ENCODE data around the gene SEC14L2. TPM values are rescaled to one million over a fixed set of nuclear protein-coding genes. Genes with fewer than 3 reads are reported as not detected.
A peak's percentile ranks its signal among the peaks of the same experiment; 100 is the strongest.

Gene SEC14L2
- total RNA-seq = 1 to 10 TPM; 5.6 to 7.4 TPM

- Mint-ChIP-seq H3K36me3 (ENCODE audit: low read depth) (peaks cover 5% of the 10 kb centered on the region), H3K9me3 (no peaks in the 10 kb centered on the region), H3K4me1 (peaks cover 38% of the 10 kb centered on the region), H3K4me3 (peak within 1 kb of the TSS; percentile 80), H3K27ac (peak within 1 kb of the TSS; percentile 35), H3K27me3 (peaks cover 4% of the 10 kb centered on the region)
- CTCF ChIA-PET = interaction anchor here (0.9 to 2.7 kb wide), 10 partner anchors 9 to 350 kb away, joined by 3 to 17 read pairs (median 4); partner anchors contain the start of gene RNF215
- DNase-seq = peak; percentile 62
- POLR2A ChIA-PET = interaction anchor here (0.7 to 12.2 kb wide), 9 partner anchors 9 to 172 kb away, joined by 3 to 115 read pairs (median 3); partner anchors contain the start of genes CASTOR1, CCDC157, MTFP1 and SF3A1
These were observed at the start of gene SEC14L2 for GRCh38 chr22:30396871-30397655. Gene SEC14L2, plus strand, starts transcription at chr22:30397018. Its CDS starts 99 bp downstream, at chr22:30397117.

- peaks cover 85% of the 10 kb centered on the region for H3K36me3 Mint-ChIP-seq (ENCODE audit: low read depth)
- H3K4me1 Mint-ChIP-seq = peaks cover 76% of the 10 kb centered on the region
- no peaks in the 10 kb centered on the region for H3K9me3 Mint-ChIP-seq
- H3K4me3 Mint-ChIP-seq = peak overlapping the region; percentile 3
- ChIA-PET CTCF (interaction anchor here (5.9 kb wide), 1 partner anchor 59 kb away, joined by 24 read pairs; no protein-coding TSS in a partner anchor), POLR2A (interaction anchor here (0.8 to 2.8 kb wide), 4 partner anchors 9 to 46 kb away, joined by 3 to 19 read pairs (median 3); partner anchors contain the start of genes CCDC157 and SF3A1)
- no peak for DNase-seq
- H3K27ac Mint-ChIP-seq = peak overlapping the region; percentile 62
- no peaks in the 10 kb centered on the region for H3K27me3 Mint-ChIP-seq
These were observed 49.4 kb upstream of the SEC14L2 start for GRCh38 chr22:30347255-30347892.

GRCh38 chr22:30348404-30348803 lies 48.4 kb upstream of the SEC14L2 start:
- Mint-ChIP-seq H3K9me3 (no peaks in the 10 kb centered on the region), H3K36me3 (ENCODE audit: low read depth) (peaks cover 82% of the 10 kb centered on the region), H3K27ac (peak overlapping the region; percentile 62), H3K27me3 (no peaks in the 10 kb centered on the region), H3K4me1 (peaks cover 82% of the 10 kb centered on the region), H3K4me3 (no peak overlapping the region)
- no peak for DNase-seq
- ChIA-PET POLR2A (interaction anchor here (1.4 to 2.8 kb wide), 2 partner anchors 8 to 47 kb away, joined by 3 to 19 read pairs; partner anchors contain the start of genes CCDC157 and SF3A1), CTCF (interaction anchor here (5.9 kb wide), 1 partner anchor 60 kb away, joined by 24 read pairs; no protein-coding TSS in a partner anchor)

GRCh38 chr22:30348809-30349208 lies 48.0 kb upstream of the SEC14L2 start:
- Mint-ChIP-seq H3K4me1 (peaks cover 86% of the 10 kb centered on the region), H3K36me3 (ENCODE audit: low read depth) (peaks cover 81% of the 10 kb centered on the region), H3K9me3 (no peaks in the 10 kb centered on the region), H3K27me3 (no peaks in the 10 kb centered on the region), H3K4me3 (no peak overlapping the region), H3K27ac (peak overlapping the region; percentile 58)
- CTCF ChIA-PET = interaction anchor here (5.9 kb wide), 1 partner anchor 61 kb away, joined by 24 read pairs; no protein-coding TSS in a partner anchor
- DNase-seq = no peak
- POLR2A ChIA-PET = no interaction called here

- no peaks in the 10 kb centered on the region for H3K9me3 Mint-ChIP-seq
- H3K36me3 Mint-ChIP-seq (ENCODE audit: low read depth) = peaks cover 78% of the 10 kb centered on the region
- no peak overlapping the region for H3K27ac Mint-ChIP-seq
- CTCF ChIA-PET = interaction anchor here (5.9 kb wide), 1 partner anchor 63 kb away, joined by 24 read pairs; no protein-coding TSS in a partner anchor
- DNase-seq = no peak
- H3K27me3 Mint-ChIP-seq = no peaks in the 10 kb centered on the region
- POLR2A ChIA-PET = interaction anchor here (1.2 to 1.6 kb wide), 3 partner anchors 9 to 50 kb away, joined by 3 to 4 read pairs (median 3); no protein-coding TSS in a partner anchor
- peaks cover 85% of the 10 kb centered on the region for H3K4me1 Mint-ChIP-seq
- no peak overlapping the region for H3K4me3 Mint-ChIP-seq
These were observed 45.6 kb upstream of the SEC14L2 start for GRCh38 chr22:30351226-30351625.

GRCh38 chr22:30354644-30355043 lies 42.2 kb upstream of the SEC14L2 start:
- CTCF ChIA-PET = interaction anchor here (0.5 to 2.6 kb wide), 3 partner anchors 30 to 247 kb away, joined by 4 to 14 read pairs (median 4); partner anchors contain the start of gene CASTOR1
- Mint-ChIP-seq H3K36me3 (ENCODE audit: low read depth) (peaks cover 57% of the 10 kb centered on the region), H3K27ac (no peak overlapping the region), H3K27me3 (no peaks in the 10 kb centered on the region), H3K9me3 (no peaks in the 10 kb centered on the region), H3K4me1 (peaks cover 65% of the 10 kb centered on the region), H3K4me3 (peak overlapping the region; percentile 26)
- POLR2A ChIA-PET = interaction anchor here (0.6 to 3.4 kb wide), 6 partner anchors 7 to 1282 kb away, joined by 3 to 49 read pairs (median 11); partner anchors contain the start of genes CASTOR1 and TBC1D10A
- no peak for DNase-seq

GRCh38 chr22:30356449-30357235 lies 40.2 kb upstream of the SEC14L2 start, which contains the start of the genes CCDC157 and SF3A1:
Gene CCDC157, plus strand, starts transcription at chr22:30357007. Its CDS starts 8,994 bp downstream, at chr22:30366001.
Gene SF3A1, minus strand, starts transcription at chr22:30356894. Its CDS starts 102 bp downstream, at chr22:30356792.
- Mint-ChIP-seq H3K27ac (peak within 1 kb of the TSS; percentile 78), H3K27me3 (no peaks in the 10 kb centered on the region), H3K36me3 (ENCODE audit: low read depth) (peaks cover 40% of the 10 kb centered on the region)

GRCh38 chr22:30357236-30357570 lies 39.6 kb upstream of the SEC14L2 start:
- Mint-ChIP-seq H3K27me3 (no peaks in the 10 kb centered on the region), H3K27ac (peak overlapping the region; percentile 52), H3K9me3 (no peaks in the 10 kb centered on the region), H3K4me3 (peak overlapping the region; percentile 92), H3K4me1 (peaks cover 44% of the 10 kb centered on the region), H3K36me3 (ENCODE audit: low read depth) (peaks cover 34% of the 10 kb centered on the region)
- DNase-seq = no peak
- ChIA-PET POLR2A (interaction anchor here (0.6 to 3.4 kb wide), 23 partner anchors 8 to 519 kb away, joined by 3 to 49 read pairs (median 5); partner anchors contain the start of genes ASCC2, CASTOR1, MTFP1 and OSM), CTCF (interaction anchor here (1.0 to 3.3 kb wide), 4 partner anchors 30 to 68 kb away, joined by 4 to 37 read pairs (median 5); partner anchors contain the start of genes CASTOR1, RNF215 and TBC1D10A)

More at GRCh38 chr22:30356449-30357235, 40.2 kb upstream of the SEC14L2 start, which contains the start of the genes CCDC157 and SF3A1:
- Mint-ChIP-seq H3K4me1 (peaks cover 49% of the 10 kb centered on the region), H3K9me3 (no peaks in the 10 kb centered on the region), H3K4me3 (peak within 1 kb of the TSS; percentile 92)
- CTCF ChIA-PET = interaction anchor here (1.0 to 3.3 kb wide), 4 partner anchors 30 to 68 kb away, joined by 4 to 37 read pairs (median 5); partner anchors contain the start of genes CASTOR1, RNF215 and TBC1D10A
- DNase-seq = peak; percentile 90
- POLR2A ChIA-PET = interaction anchor here (0.6 to 3.4 kb wide), 34 partner anchors 9 to 519 kb away, joined by 3 to 49 read pairs (median 4); partner anchors contain the start of genes ASCC2, CASTOR1, MTFP1 and OSM

GRCh38 chr22:30357650-30358215 lies 39.1 kb upstream of the SEC14L2 start:
- DNase-seq = no peak
- POLR2A ChIA-PET = interaction anchor here (1.0 to 3.4 kb wide), 7 partner anchors 11 to 70 kb away, joined by 4 to 49 read pairs (median 19); partner anchors contain the start of genes CASTOR1, RNF215 and TBC1D10A
- CTCF ChIA-PET = interaction anchor here (3.3 kb wide), 1 partner anchor 69 kb away, joined by 37 read pairs; the partner anchor contains the start of gene CASTOR1
- Mint-ChIP-seq H3K27ac (no peak overlapping the region), H3K4me1 (peaks cover 41% of the 10 kb centered on the region), H3K27me3 (no peaks in the 10 kb centered on the region), H3K36me3 (ENCODE audit: low read depth) (peaks cover 32% of the 10 kb centered on the region), H3K9me3 (no peaks in the 10 kb centered on the region), H3K4me3 (peak overlapping the region; percentile 92)

GRCh38 chr22:30358541-30358940 lies 38.3 kb upstream of the SEC14L2 start:
- H3K27me3 Mint-ChIP-seq = no peaks in the 10 kb centered on the region
- no peak for DNase-seq
- no peaks in the 10 kb centered on the region for H3K9me3 Mint-ChIP-seq
- H3K4me3 Mint-ChIP-seq = no peak overlapping the region
- ChIA-PET CTCF (interaction anchor here (3.3 kb wide), 1 partner anchor 70 kb away, joined by 37 read pairs; the partner anchor contains the start of gene CASTOR1), POLR2A (interaction anchor here (1.0 kb wide), 1 partner anchor 70 kb away, joined by 4 read pairs; no protein-coding TSS in a partner anchor)
- no peak overlapping the region for H3K27ac Mint-ChIP-seq
- peaks cover 35% of the 10 kb centered on the region for H3K4me1 Mint-ChIP-seq
- peaks cover 28% of the 10 kb centered on the region for H3K36me3 Mint-ChIP-seq (ENCODE audit: low read depth)
